Astrocyte (in vitro differentiated cells and primary cell): ENCODE data around the gene GAB1. TPM values are rescaled to one million over a fixed set of nuclear protein-coding genes. Genes with fewer than 3 reads are reported as not detected.

Experiments
- DNase-seq: peaks from one replicate; pipeline ENCODE4 v3.0.0-alpha.2; 2010; ENCODE audit warnings: low read depth
- FAIRE-seq: peaks from 2 replicates; lab custom pipeline; 2011; peaks lifted over from hg19 to GRCh38; lab: Jason Lieb, UNC
- H2AFZ ChIP-seq: 2 replicates; pipeline ENCODE4 v1.6.0; 2012; ENCODE audit warnings: low read depth, low read length, inconsistent platforms
- H3K27ac ChIP-seq: 2 replicates; pipeline ENCODE4 v1.5.1; 2011; ENCODE audit warnings: low read depth, low read length, inconsistent platforms
- H3K27me3 ChIP-seq: 2 replicates; pipeline ENCODE4 v1.6.0; 2011; ENCODE audit warnings: low read length, inconsistent platforms; ENCODE audit not compliant: insufficient read depth
- H3K36me3 ChIP-seq: 2 replicates; pipeline ENCODE4 v1.5.1; 2011; ENCODE audit warnings: low read length, inconsistent platforms; ENCODE audit not compliant: insufficient read depth
- H3K4me1 ChIP-seq: 2 replicates; pipeline ENCODE4 v1.5.1; 2011; ENCODE audit warnings: low read length, inconsistent platforms; ENCODE audit not compliant: insufficient read depth
- H3K4me2 ChIP-seq: 2 replicates; pipeline ENCODE4 v1.6.0; 2012; ENCODE audit warnings: low read length, inconsistent platforms
- H3K4me3 ChIP-seq: 2 replicates; pipeline ENCODE4 v1.5.1; 2011; ENCODE audit warnings: low read depth, mild to moderate bottlenecking, low read length, inconsistent platforms; ENCODE audit not compliant: insufficient read depth
- H3K79me2 ChIP-seq: 2 replicates; pipeline ENCODE4 v1.6.0; 2012; ENCODE audit warnings: mild to moderate bottlenecking, low read length, inconsistent platforms; ENCODE audit not compliant: insufficient read depth
- H3K9ac ChIP-seq: 2 replicates; pipeline ENCODE4 v1.6.0; 2012; ENCODE audit warnings: mild to moderate bottlenecking, low read length, inconsistent platforms
- H3K9me3 ChIP-seq: 2 replicates; pipeline ENCODE4 v1.5.1; 2012; ENCODE audit warnings: low read depth, mild to moderate bottlenecking, low read length, inconsistent platforms; ENCODE audit not compliant: insufficient read depth
- H4K20me1 ChIP-seq: 2 replicates; pipeline ENCODE4 v1.6.0; 2012; ENCODE audit warnings: low read length, inconsistent platforms; ENCODE audit not compliant: insufficient read depth
- H3K27ac Mint-ChIP-seq: one replicate; pipeline ENCODE4 v1.8.0; 2021; ENCODE audit warnings: mild to moderate bottlenecking, mixed read lengths; ENCODE audit not compliant: unreplicated experiment
- H3K27me3 Mint-ChIP-seq: one replicate; pipeline ENCODE4 v1.8.0; 2021; ENCODE audit warnings: low read depth, mixed read lengths; ENCODE audit not compliant: unreplicated experiment
- H3K36me3 Mint-ChIP-seq: one replicate; pipeline ENCODE4 v1.8.0; 2021; ENCODE audit warnings: low read depth, mixed read lengths; ENCODE audit not compliant: unreplicated experiment
- H3K4me1 Mint-ChIP-seq: one replicate; pipeline ENCODE4 v1.8.0; 2021; ENCODE audit warnings: low read depth, mixed read lengths; ENCODE audit not compliant: unreplicated experiment
- H3K4me3 Mint-ChIP-seq: one replicate; pipeline ENCODE4 v1.8.0; 2021; ENCODE audit warnings: mild to moderate bottlenecking, moderate library complexity, mixed read lengths; ENCODE audit not compliant: unreplicated experiment
- H3K9me3 Mint-ChIP-seq: one replicate; pipeline ENCODE4 v1.8.0; 2021; ENCODE audit warnings: mild to moderate bottlenecking, mixed read lengths; ENCODE audit not compliant: unreplicated experiment
- EZH2 ChIP-seq: IDR thresholded peaks from 2 replicates; pipeline ENCODE4 v1.6.1; 2012; ENCODE audit warnings: mild to moderate bottlenecking, low read length, inconsistent platforms; ENCODE audit not compliant: insufficient read depth
- total RNA-seq: library from RNA; stranded (reverse); gene quantifications from 2 replicates; pipeline ENCODE4 v1.2.1, GENCODE V29; 2021
- TF ChIP-seq, protein P1 (sequence below): IDR thresholded peaks from 2 replicates; pipeline ENCODE4 v1.5.1; 2011; ENCODE audit warnings: low read depth, mild to moderate bottlenecking, inconsistent platforms, low read length, moderate library complexity; ENCODE audit not compliant: insufficient read depth

Gene GAB1
- total RNA-seq, 1 donor from 2014 or later = 12.4 TPM

DNA sequence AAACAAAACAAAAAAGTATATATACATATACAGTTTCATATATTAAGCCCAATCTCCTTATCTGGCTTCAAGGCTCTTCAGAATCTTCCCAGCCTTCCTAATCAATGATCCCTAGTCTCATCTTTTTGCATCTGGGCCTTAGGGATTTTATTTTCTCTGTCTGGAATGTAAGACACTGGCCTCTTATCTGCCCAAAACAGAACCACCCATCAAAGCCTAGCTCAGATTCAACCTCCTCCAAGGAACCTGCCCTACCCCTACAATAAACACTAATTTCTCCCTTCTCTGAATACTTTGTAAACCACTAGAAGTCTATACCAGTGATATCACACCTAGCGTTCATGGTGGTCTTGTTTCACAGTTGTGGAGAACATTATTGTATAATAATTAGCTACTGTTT is 23.2 kb upstream of the GAB1 start:
- Mint-ChIP-seq H3K4me1 (no peaks in the 10 kb centered on the region), H3K36me3 (no peaks in the 10 kb centered on the region), H3K4me3 (no peak overlapping the region), H3K27me3 (peaks cover 6% of the 10 kb centered on the region), H3K9me3 (no peaks in the 10 kb centered on the region), H3K27ac (no peak overlapping the region)
- DNase-seq = no peak
- no peak overlapping the region for H3K4me3 ChIP-seq
- TF ChIP-seq, protein P1, sequence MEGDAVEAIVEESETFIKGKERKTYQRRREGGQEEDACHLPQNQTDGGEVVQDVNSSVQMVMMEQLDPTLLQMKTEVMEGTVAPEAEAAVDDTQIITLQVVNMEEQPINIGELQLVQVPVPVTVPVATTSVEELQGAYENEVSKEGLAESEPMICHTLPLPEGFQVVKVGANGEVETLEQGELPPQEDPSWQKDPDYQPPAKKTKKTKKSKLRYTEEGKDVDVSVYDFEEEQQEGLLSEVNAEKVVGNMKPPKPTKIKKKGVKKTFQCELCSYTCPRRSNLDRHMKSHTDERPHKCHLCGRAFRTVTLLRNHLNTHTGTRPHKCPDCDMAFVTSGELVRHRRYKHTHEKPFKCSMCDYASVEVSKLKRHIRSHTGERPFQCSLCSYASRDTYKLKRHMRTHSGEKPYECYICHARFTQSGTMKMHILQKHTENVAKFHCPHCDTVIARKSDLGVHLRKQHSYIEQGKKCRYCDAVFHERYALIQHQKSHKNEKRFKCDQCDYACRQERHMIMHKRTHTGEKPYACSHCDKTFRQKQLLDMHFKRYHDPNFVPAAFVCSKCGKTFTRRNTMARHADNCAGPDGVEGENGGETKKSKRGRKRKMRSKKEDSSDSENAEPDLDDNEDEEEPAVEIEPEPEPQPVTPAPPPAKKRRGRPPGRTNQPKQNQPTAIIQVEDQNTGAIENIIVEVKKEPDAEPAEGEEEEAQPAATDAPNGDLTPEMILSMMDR = no peak
- TF ChIP-seq EZH2 = no peak
- no peaks in the 10 kb centered on the region for H3K36me3 ChIP-seq
- H3K27me3 ChIP-seq = peaks cover 2% of the 10 kb centered on the region
- no peaks in the 10 kb centered on the region for H3K79me2 ChIP-seq
- H3K9me3 ChIP-seq = no peaks in the 10 kb centered on the region
- no peak for FAIRE-seq
- H3K4me1 ChIP-seq = no peaks in the 10 kb centered on the region
- no peak overlapping the region for H3K4me2 ChIP-seq
- no peak overlapping the region for H2AFZ ChIP-seq
- no peak overlapping the region for H3K27ac ChIP-seq
- no peak overlapping the region for H3K9ac ChIP-seq
- no peaks in the 10 kb centered on the region for H4K20me1 ChIP-seq

DNA sequence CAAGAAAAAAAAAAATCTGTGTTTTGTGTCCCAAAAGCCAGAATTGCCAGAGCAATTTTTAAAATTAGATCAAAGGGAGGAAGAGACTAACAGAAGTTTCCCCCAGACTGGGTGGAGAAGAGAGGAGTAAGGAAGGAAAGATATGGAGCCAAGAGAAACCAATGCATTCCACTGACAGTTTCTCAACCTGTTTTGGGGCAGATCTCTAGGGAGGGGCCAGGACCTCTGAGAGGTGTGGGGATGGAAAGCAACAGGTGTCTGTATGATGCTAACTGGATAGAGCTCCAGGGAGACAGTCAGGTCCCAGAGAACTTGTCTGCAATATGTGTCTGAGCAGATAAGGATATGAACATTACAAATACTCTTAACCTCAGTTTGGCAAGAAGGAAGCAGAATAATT is 22.7 kb upstream of the GAB1 start:
- Histone ChIP-seq H3K36me3 (no peaks in the 10 kb centered on the region), H3K4me1 (no peaks in the 10 kb centered on the region), H3K27ac (no peak overlapping the region), H3K4me2 (no peak overlapping the region), H3K9ac (no peak overlapping the region), H3K4me3 (no peak overlapping the region), H2AFZ (no peak overlapping the region), H3K9me3 (no peaks in the 10 kb centered on the region), H3K27me3 (peaks cover 2% of the 10 kb centered on the region), H3K79me2 (no peaks in the 10 kb centered on the region), H4K20me1 (no peaks in the 10 kb centered on the region)
- FAIRE-seq = no peak
- Mint-ChIP-seq H3K9me3 (no peaks in the 10 kb centered on the region), H3K4me3 (no peak overlapping the region), H3K4me1 (no peaks in the 10 kb centered on the region), H3K27me3 (peaks cover 6% of the 10 kb centered on the region), H3K27ac (no peak overlapping the region), H3K36me3 (no peaks in the 10 kb centered on the region)
- DNase-seq = no peak
- TF ChIP-seq, protein P1 = no peak
- no peak for TF ChIP-seq EZH2

DNA sequence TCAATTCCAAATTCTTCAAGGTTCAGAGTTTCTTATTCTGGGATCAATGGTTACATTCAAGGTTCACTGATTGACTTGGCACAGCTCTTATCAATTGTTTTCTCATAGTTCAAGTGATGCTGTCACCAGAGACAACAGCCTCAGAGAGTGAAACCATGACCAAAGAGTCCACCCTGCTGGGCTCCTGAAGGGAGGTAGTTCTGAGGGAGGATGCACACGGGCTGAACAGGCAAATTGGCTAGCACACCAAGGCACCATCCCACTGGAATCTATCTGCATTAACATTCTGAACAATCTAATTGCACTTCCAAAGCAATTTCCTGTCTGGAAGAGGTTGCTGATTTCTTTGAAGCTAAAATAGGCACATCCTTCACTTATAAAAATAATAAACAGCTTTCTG is 16.6 kb upstream of the GAB1 start:
- H3K4me3 ChIP-seq = no peak overlapping the region
- H3K27ac Mint-ChIP-seq = no peak overlapping the region
- FAIRE-seq = no peak
- no peaks in the 10 kb centered on the region for H3K9me3 Mint-ChIP-seq
- no peaks in the 10 kb centered on the region for H3K4me1 Mint-ChIP-seq
- no peaks in the 10 kb centered on the region for H3K36me3 Mint-ChIP-seq
- peaks cover 2% of the 10 kb centered on the region for H3K27me3 ChIP-seq
- DNase-seq = no peak
- H3K79me2 ChIP-seq = no peaks in the 10 kb centered on the region
- no peak overlapping the region for H2AFZ ChIP-seq
- no peak overlapping the region for H3K4me3 Mint-ChIP-seq
- H3K36me3 ChIP-seq = no peaks in the 10 kb centered on the region
- H3K9ac ChIP-seq = no peak overlapping the region
- no peaks in the 10 kb centered on the region for H3K9me3 ChIP-seq
- H3K27me3 Mint-ChIP-seq = no peaks in the 10 kb centered on the region
- H3K4me1 ChIP-seq = no peaks in the 10 kb centered on the region
- no peak overlapping the region for H3K27ac ChIP-seq
- no peaks in the 10 kb centered on the region for H4K20me1 ChIP-seq
- H3K4me2 ChIP-seq = no peak overlapping the region
- TF ChIP-seq EZH2 = no peak
- TF ChIP-seq, protein P1 = no peak
